ENCODE data around the gene GMDS. TPM values are rescaled to one million over a fixed set of nuclear protein-coding genes. Genes with fewer than 3 reads are reported as not detected.

The GMDS gene
- total and polyA plus RNA-seq, 2 of the 13 experiments (the other 11 are each of a cell fraction or from before 2014, with no cell fraction given): 64.4 to 112 TPM

DNA sequence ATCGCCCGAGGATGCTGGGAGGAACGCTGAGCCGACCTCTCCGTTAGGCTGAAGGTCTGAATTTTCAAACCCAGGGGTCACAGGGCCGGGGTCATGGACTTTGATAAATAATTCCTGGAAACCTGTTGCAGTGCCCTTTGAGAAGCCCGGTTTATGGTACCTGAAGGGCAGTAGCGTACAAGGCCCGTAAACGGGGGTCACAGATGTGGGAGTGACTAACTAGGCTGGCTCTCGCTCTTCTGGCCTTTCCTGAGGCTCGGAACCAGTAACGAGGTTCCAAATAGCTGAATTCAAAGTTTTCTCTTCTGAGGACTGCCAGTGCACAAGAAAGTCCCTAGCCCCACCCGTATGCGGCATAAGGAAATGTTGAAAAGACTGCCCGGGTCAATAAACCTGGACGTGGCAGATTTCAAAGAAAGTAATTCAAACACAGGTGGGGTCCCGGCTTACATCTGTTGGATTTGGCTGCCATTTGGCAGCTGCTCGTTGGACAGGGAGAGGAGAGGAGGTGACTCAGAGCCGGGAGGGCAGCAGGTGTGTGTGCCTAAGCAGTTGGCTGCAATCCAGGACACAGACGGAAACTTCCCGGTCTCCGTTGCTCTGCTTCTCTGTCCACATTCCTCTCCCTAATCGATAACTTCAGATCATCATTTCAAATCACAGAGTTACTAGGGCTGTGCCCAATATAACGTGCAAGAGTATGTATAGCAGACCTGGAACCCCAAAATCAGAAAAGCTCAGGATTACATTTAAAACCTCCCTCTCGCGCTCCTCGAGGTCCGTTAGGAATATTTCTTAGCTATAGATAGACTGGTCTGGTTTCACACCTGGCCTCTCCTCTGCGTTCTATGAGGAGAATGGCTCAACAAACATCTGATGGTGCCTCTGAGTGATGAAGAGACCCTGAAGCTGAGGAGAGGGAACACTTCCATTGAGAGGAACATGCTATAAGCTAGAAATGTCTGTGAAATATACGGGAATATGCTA is 765 bp upstream of the GMDS start (continued):
- TF ChIP-seq, protein P1, sequence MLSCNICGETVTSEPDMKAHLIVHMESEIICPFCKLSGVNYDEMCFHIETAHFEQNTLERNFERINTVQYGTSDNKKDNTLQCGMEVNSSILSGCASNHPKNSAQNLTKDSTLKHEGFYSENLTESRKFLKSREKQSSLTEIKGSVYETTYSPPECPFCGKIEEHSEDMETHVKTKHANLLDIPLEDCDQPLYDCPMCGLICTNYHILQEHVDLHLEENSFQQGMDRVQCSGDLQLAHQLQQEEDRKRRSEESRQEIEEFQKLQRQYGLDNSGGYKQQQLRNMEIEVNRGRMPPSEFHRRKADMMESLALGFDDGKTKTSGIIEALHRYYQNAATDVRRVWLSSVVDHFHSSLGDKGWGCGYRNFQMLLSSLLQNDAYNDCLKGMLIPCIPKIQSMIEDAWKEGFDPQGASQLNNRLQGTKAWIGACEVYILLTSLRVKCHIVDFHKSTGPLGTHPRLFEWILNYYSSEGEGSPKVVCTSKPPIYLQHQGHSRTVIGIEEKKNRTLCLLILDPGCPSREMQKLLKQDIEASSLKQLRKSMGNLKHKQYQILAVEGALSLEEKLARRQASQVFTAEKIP (CRISPR knock-in tag; IDR thresholded peaks at IDR 0.05; ENCODE audit: borderline replicate concordance): no peak
- 0 out of 2 replicates have a peak, but pooled peaks have one; percentile 32 for TF ChIP-seq ZNF468 (CRISPR knock-in tag; IDR thresholded peaks at IDR 0.05)
- TF ChIP-seq, protein P2, sequence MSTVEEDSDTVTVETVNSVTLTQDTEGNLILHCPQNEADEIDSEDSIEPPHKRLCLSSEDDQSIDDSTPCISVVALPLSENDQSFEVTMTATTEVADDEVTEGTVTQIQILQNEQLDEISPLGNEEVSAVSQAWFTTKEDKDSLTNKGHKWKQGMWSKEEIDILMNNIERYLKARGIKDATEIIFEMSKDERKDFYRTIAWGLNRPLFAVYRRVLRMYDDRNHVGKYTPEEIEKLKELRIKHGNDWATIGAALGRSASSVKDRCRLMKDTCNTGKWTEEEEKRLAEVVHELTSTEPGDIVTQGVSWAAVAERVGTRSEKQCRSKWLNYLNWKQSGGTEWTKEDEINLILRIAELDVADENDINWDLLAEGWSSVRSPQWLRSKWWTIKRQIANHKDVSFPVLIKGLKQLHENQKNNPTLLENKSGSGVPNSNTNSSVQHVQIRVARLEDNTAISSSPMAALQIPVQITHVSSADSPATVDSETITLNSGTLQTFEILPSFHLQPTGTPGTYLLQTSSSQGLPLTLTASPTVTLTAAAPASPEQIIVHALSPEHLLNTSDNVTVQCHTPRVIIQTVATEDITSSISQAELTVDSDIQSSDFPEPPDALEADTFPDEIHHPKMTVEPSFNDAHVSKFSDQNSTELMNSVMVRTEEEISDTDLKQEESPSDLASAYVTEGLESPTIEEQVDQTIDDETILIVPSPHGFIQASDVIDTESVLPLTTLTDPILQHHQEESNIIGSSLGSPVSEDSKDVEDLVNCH (CRISPR knock-in tag; IDR thresholded peaks at IDR 0.05): no peak
- TF ChIP-seq ESRRA (CRISPR knock-in tag; IDR thresholded peaks at IDR 0.05; ENCODE audit: low read depth): peak; percentile 28; the same call in 1 of the 2 replicates
- TF ChIP-seq ZNF75D (CRISPR knock-in tag; IDR thresholded peaks at IDR 0.05; ENCODE audit: borderline replicate concordance): no peak
- TF ChIP-seq, protein P3, sequence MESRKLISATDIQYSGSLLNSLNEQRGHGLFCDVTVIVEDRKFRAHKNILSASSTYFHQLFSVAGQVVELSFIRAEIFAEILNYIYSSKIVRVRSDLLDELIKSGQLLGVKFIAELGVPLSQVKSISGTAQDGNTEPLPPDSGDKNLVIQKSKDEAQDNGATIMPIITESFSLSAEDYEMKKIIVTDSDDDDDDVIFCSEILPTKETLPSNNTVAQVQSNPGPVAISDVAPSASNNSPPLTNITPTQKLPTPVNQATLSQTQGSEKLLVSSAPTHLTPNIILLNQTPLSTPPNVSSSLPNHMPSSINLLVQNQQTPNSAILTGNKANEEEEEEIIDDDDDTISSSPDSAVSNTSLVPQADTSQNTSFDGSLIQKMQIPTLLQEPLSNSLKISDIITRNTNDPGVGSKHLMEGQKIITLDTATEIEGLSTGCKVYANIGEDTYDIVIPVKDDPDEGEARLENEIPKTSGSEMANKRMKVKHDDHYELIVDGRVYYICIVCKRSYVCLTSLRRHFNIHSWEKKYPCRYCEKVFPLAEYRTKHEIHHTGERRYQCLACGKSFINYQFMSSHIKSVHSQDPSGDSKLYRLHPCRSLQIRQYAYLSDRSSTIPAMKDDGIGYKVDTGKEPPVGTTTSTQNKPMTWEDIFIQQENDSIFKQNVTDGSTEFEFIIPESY (CRISPR knock-in tag; IDR thresholded peaks at IDR 0.05): no peak
- no peak for TF ChIP-seq SNRNP70 (IDR thresholded peaks at IDR 0.05; ENCODE audit: low read depth, low read length)
- TF ChIP-seq ZNF562 (CRISPR knock-in tag; IDR thresholded peaks at IDR 0.05; ENCODE audit: borderline replicate concordance): no peak
- TF ChIP-seq ZFP37 (CRISPR knock-in tag; IDR thresholded peaks at IDR 0.05; ENCODE audit: borderline replicate concordance): peak; percentile 81; the same call in 1 of the 2 replicates
- TF ChIP-seq FLYWCH1 (CRISPR knock-in tag; IDR thresholded peaks at IDR 0.05): no peak
- TF ChIP-seq, protein P4, sequence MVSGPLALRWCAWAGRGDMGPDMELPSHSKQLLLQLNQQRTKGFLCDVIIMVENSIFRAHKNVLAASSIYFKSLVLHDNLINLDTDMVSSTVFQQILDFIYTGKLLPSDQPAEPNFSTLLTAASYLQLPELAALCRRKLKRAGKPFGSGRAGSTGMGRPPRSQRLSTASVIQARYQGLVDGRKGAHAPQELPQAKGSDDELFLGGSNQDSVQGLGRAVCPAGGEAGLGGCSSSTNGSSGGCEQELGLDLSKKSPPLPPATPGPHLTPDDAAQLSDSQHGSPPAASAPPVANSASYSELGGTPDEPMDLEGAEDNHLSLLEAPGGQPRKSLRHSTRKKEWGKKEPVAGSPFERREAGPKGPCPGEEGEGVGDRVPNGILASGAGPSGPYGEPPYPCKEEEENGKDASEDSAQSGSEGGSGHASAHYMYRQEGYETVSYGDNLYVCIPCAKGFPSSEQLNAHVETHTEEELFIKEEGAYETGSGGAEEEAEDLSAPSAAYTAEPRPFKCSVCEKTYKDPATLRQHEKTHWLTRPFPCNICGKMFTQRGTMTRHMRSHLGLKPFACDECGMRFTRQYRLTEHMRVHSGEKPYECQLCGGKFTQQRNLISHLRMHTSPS (CRISPR knock-in tag; IDR thresholded peaks at IDR 0.05; ENCODE audit: low read depth): peak; percentile 45; the same call in 1 of the 2 replicates
- TF ChIP-seq KDM2A (CRISPR knock-in tag; IDR thresholded peaks at IDR 0.05; ENCODE audit: borderline replicate concordance, low read depth): no peak; the same call in 1 of the 2 replicates
- TF ChIP-seq ZFP41 (CRISPR knock-in tag; IDR thresholded peaks at IDR 0.05; ENCODE audit: borderline replicate concordance): no peak; the same call in 1 of the 2 replicates
- no peak for TF ChIP-seq ZSCAN22 (CRISPR knock-in tag; IDR thresholded peaks at IDR 0.05)
- no peak; the same call in none of the 2 replicates for TF ChIP-seq HOXA5 (CRISPR knock-in tag; IDR thresholded peaks at IDR 0.05)
- no peak for TF ChIP-seq SOX6 (IDR thresholded peaks at IDR 0.05)
- peak; percentile 74 for TF ChIP-seq SOX6 (CRISPR knock-in tag; IDR thresholded peaks at IDR 0.05)
- no peak for TF ChIP-seq TCF7L2 (IDR thresholded peaks at IDR 0.05; ENCODE audit: low read depth, low read length)
